Adrenal gland (tissue), 12 donors: ENCODE measurements around the gene HEG1. TPM values are rescaled to one million over a fixed set of nuclear protein-coding genes. Genes with fewer than 3 reads are reported as not detected.

Source experiments
- DNase-seq, 7 donors: peaks; one replicate each; pipeline ENCODE4 v3.0.0-alpha.2; 2019 to 2020
- H3K27ac ChIP-seq, 5 donors: fragments of 200-600 bp; sonication (generic) in 4 of 5; 1 replicate in 3 of 5; 2 replicates in 2 of 5; pipeline versions ENCODE4 v1.5.1 to v1.8.0; 2016 to 2020; ENCODE audit warnings: mild to moderate bottlenecking in 1 of 5
- H3K27me3 ChIP-seq: fragments of 200-600 bp; 2 replicates; pipeline ENCODE4 v1.8.0; 2021
- H3K36me3 ChIP-seq, 2 donors: fragments of 200-600 bp; replicated peaks in 1 of 2; 1 replicate in 1 of 2; 2 replicates in 1 of 2; pipeline versions ENCODE4 v1.5.1 to v1.8.0; 2018 to 2022
- H3K4me1 ChIP-seq, 2 donors: fragments of 200-600 bp; replicated peaks in 1 of 2; 1 replicate in 1 of 2; 2 replicates in 1 of 2; pipeline versions ENCODE4 v1.5.1 to v1.8.0; 2018 to 2021
- H3K4me3 ChIP-seq, 4 donors: fragments of 200-600 bp; sonication (generic) in 3 of 4; one replicate each; pipeline ENCODE4 v1.5.1; 2016 to 2018
- H3K9me3 ChIP-seq, 3 donors: fragments of 200-600 bp; sonication (generic) in 1 of 3; replicated peaks in 1 of 3; 1 replicate in 2 of 3; 2 replicates in 1 of 3; pipeline versions ENCODE4 v1.5.1 to v1.8.0; 2016 to 2021
- CTCF ChIP-seq, 6 experiments: fragments of 450-650 bp in 4 of 6; fragments of 200-600 bp in 2 of 6; sonication (generic) in 1 of 6; IDR thresholded peaks; 1 replicate in 5 of 6; 2 replicates in 1 of 6; pipeline versions ENCODE4 v1.5.1 to v1.8.0; 2016 to 2021; ENCODE audit warnings: antibody characterized with exemption in 6 of 6, mild to moderate bottlenecking in 2 of 6, moderate library complexity in 1 of 6
- POLR2A ChIP-seq, 2 donors: fragments of 450-650 bp; IDR thresholded peaks; one replicate each; pipeline ENCODE4 v1.6.1; 2017; ENCODE audit warnings: antibody characterized with exemption in 2 of 2, mild to moderate bottlenecking in 2 of 2, moderate library complexity in 1 of 2
- WGBS, 4 donors: extraction: QIAGEN DNeasy Blood & Tissue Kit in 2 of 4; methylation state at CpG; one replicate each; pipeline versions ENCODE4 v1.1.5 to v1.1.7; 2013 to 2017; 5-methylcytosine and 5-hydroxymethylcytosine counted together
- intact Hi-C, 2 donors: fragments of 100-400 bp; cut with DNase I; formaldehyde crosslinking; loops; one replicate each; pipeline versions ENCODE4 v1.14.1 to v1.15.0; 2022 to 2023
- polyA plus RNA-seq, 3 donors: library from polyadenylated mRNA; stranded (reverse); fragments of 200-250 nt in 2 of 3; fragments of 350-450 nt in 1 of 3; fragmentation: Illumina TruSeq in 1 of 3; extraction: RNeasy Lipid Tissue Mini Kit (QIAGEN cat#74804) in 1 of 3; gene quantifications; one replicate each; pipeline ENCODE4 v1.2.3, GENCODE V29; 2013 to 2014
- total RNA-seq, 9 donors: library from RNA; depleted of rRNA in 4 of 9; stranded (reverse); fragments of >200 nt in 4 of 9; fragments of 120-200 nt in 1 of 9; fragmentation: NEBNext Ultra II Directional in 1 of 9; extraction: Animal tissue kit (Norgen Biotek cat#: 25700) in 1 of 9; gene quantifications; one replicate each; pipeline versions ENCODE4 v1.1.0 to v1.2.4, GENCODE V29; 2013 to 2023
- donor health status: healthy with polysubstance abuse.
- donor health status: Bipolar disorder and iron deficiency.
- donor health status: DM: yes; HTN: yes; CAD: no.
- donor health status: DM: no; HTN: no; CAD: no.
- donor health status: DM: no; HTN: no; CAD: no.
- donor health status: DM: yes; HTN: yes; CAD: no.

The HEG1 gene
- total and polyA plus RNA-seq, 12 donors: 5.7 to 107 (median 37.9) TPM

- H3K4me1 ChIP-seq: no peaks in the 10 kb centered on the region
- H3K4me3 ChIP-seq: no peak overlapping the region
- no peaks in the 10 kb centered on the region for H3K27me3 ChIP-seq
- H3K36me3 ChIP-seq: no peaks in the 10 kb centered on the region
- no peaks in the 10 kb centered on the region for H3K9me3 ChIP-seq
- 95 to 98% (median 98%) methylated on average over 7 of the region's 7 CpGs for WGBS, 4 donors
- no peak overlapping the region for H3K27ac ChIP-seq
- intact Hi-C loops: no loop called here
- DNase-seq: no peak
- TF ChIP-seq CTCF (IDR thresholded peaks at IDR 0.05) (no peak), POLR2A (IDR thresholded peaks at IDR 0.05) (no peak)
Observed at GRCh38 chr3:124978627-124979026, 77.2 kb downstream of the HEG1 start.

GRCh38 chr3:124976383-124976782 is 79.4 kb downstream of the HEG1 start:
- DNase-seq: no peak
- Histone ChIP-seq H3K4me1 (no peaks in the 10 kb centered on the region), H3K27ac (no peak overlapping the region), H3K4me3 (no peak overlapping the region), H3K27me3 (no peaks in the 10 kb centered on the region), H3K9me3 (no peaks in the 10 kb centered on the region), H3K36me3 (peaks cover 0 to 13% of the 10 kb centered on the region in 2 donors)
- TF ChIP-seq CTCF (IDR thresholded peaks at IDR 0.05) (no peak), POLR2A (IDR thresholded peaks at IDR 0.05) (no peak)
- intact Hi-C loops: no loop called here
- WGBS, 4 donors: 92 to 97% (median 95%) methylated on average over 6 of the region's 6 CpGs

GRCh38 chr3:124974691-124975090 is 81.1 kb downstream of the HEG1 start:
- H3K4me3 ChIP-seq: no peak overlapping the region
- no peaks in the 10 kb centered on the region for H3K9me3 ChIP-seq
- H3K27ac ChIP-seq: no peak overlapping the region
- 94 to 100% (median 98%) methylated on average over 2 of the region's 2 CpGs for WGBS, 4 donors
- peaks cover 0 to 24% of the 10 kb centered on the region in 2 donors for H3K36me3 ChIP-seq
- H3K27me3 ChIP-seq: no peaks in the 10 kb centered on the region
- TF ChIP-seq POLR2A (IDR thresholded peaks at IDR 0.05) (no peak), CTCF (IDR thresholded peaks at IDR 0.05) (no peak)
- no peak for DNase-seq
- no peaks in the 10 kb centered on the region for H3K4me1 ChIP-seq
- intact Hi-C loops: no loop called here

GRCh38 chr3:124973290-124973689 is 82.5 kb downstream of the HEG1 start:
- no peaks in the 10 kb centered on the region for H3K4me1 ChIP-seq
- H3K9me3 ChIP-seq: no peaks in the 10 kb centered on the region
- intact Hi-C loops: no loop called here
- no peak overlapping the region for H3K4me3 ChIP-seq
- no peak for DNase-seq
- peaks cover 0 to 29% of the 10 kb centered on the region in 2 donors for H3K36me3 ChIP-seq
- TF ChIP-seq CTCF (IDR thresholded peaks at IDR 0.05) (no peak), POLR2A (IDR thresholded peaks at IDR 0.05) (no peak)
- H3K27me3 ChIP-seq: no peaks in the 10 kb centered on the region
- no peak overlapping the region for H3K27ac ChIP-seq
